ENCODE measurements around the gene OR4C12. TPM values are rescaled to one million over a fixed set of nuclear protein-coding genes. Genes with fewer than 3 reads are reported as not detected.
"Not testable (repeated sequence)": the region's sequence is repeated elsewhere in the genome, so short reads cannot be mapped to it uniquely, and the experiment has no call there.

The OR4C12 gene
- not detected in 2 replicates for total RNA-seq
- long read RNA-seq = 0 reads

- not testable (repeated sequence) for H3K4me1 Mint-ChIP-seq (ENCODE audit: unreplicated experiment); H3K36me3 Mint-ChIP-seq (ENCODE audit: unreplicated experiment); H3K27me3 Mint-ChIP-seq (ENCODE audit: unreplicated experiment); H3K27ac Mint-ChIP-seq (ENCODE audit: unreplicated experiment); H3K4me3 Mint-ChIP-seq (ENCODE audit: unreplicated experiment); DNase-seq (ENCODE audit: extremely low spot score, unreplicated experiment)
- H3K9me3 Mint-ChIP-seq (ENCODE audit: unreplicated experiment) = peaks cover 74% of the 10 kb centered on the region
Measured at GRCh38 chr11:49982435-49982834, at the start of gene OR4C12. Gene OR4C12 (minus strand): TSS chr11:49982535. CDS start chr11:49982501, 34 bp downstream.

GRCh38 chr11:50030193-50030592, 47.9 kb upstream of the OR4C12 start:
- H3K9me3 Mint-ChIP-seq (ENCODE audit: unreplicated experiment) = peaks cover 57% of the 10 kb centered on the region
- no peaks in the 10 kb centered on the region for H3K4me1 Mint-ChIP-seq (ENCODE audit: unreplicated experiment)
- no peak overlapping the region for H3K4me3 Mint-ChIP-seq (ENCODE audit: unreplicated experiment)
- DNase-seq (ENCODE audit: extremely low spot score, unreplicated experiment) = no peak
- H3K36me3 Mint-ChIP-seq (ENCODE audit: unreplicated experiment) = no peaks in the 10 kb centered on the region
- H3K27me3 Mint-ChIP-seq (ENCODE audit: unreplicated experiment) = no peaks in the 10 kb centered on the region
- no peak for TF ChIP-seq CTCF (IDR thresholded peaks at IDR 0.05)
- no peak overlapping the region for H3K27ac Mint-ChIP-seq (ENCODE audit: unreplicated experiment)

GRCh38 chr11:49995565-49995964, 13.2 kb upstream of the OR4C12 start:
- no peak overlapping the region for H3K27ac Mint-ChIP-seq (ENCODE audit: unreplicated experiment)
- no peaks in the 10 kb centered on the region for H3K36me3 Mint-ChIP-seq (ENCODE audit: unreplicated experiment)
- DNase-seq (ENCODE audit: extremely low spot score, unreplicated experiment) = no peak
- no peaks in the 10 kb centered on the region for H3K4me1 Mint-ChIP-seq (ENCODE audit: unreplicated experiment)
- no peak overlapping the region for H3K4me3 Mint-ChIP-seq (ENCODE audit: unreplicated experiment)
- TF ChIP-seq CTCF (IDR thresholded peaks at IDR 0.05) = peak; percentile 16
- peaks cover 38% of the 10 kb centered on the region for H3K9me3 Mint-ChIP-seq (ENCODE audit: unreplicated experiment)
- H3K27me3 Mint-ChIP-seq (ENCODE audit: unreplicated experiment) = no peaks in the 10 kb centered on the region

- H3K27me3 Mint-ChIP-seq (ENCODE audit: unreplicated experiment); H3K4me1 Mint-ChIP-seq (ENCODE audit: unreplicated experiment); H3K36me3 Mint-ChIP-seq (ENCODE audit: unreplicated experiment); H3K27ac Mint-ChIP-seq (ENCODE audit: unreplicated experiment); DNase-seq (ENCODE audit: extremely low spot score, unreplicated experiment); H3K4me3 Mint-ChIP-seq (ENCODE audit: unreplicated experiment): not testable (repeated sequence)
- peaks cover 46% of the 10 kb centered on the region for H3K9me3 Mint-ChIP-seq (ENCODE audit: unreplicated experiment)
Measured at GRCh38 chr11:49973439-49973838, 8.9 kb downstream of the OR4C12 start.

- H3K36me3 Mint-ChIP-seq (ENCODE audit: unreplicated experiment) = no peaks in the 10 kb centered on the region
- H3K9me3 Mint-ChIP-seq (ENCODE audit: unreplicated experiment) = peaks cover 55% of the 10 kb centered on the region
- H3K27ac Mint-ChIP-seq (ENCODE audit: unreplicated experiment) = no peak within 1 kb of the TSS
- no peaks in the 10 kb centered on the region for H3K4me1 Mint-ChIP-seq (ENCODE audit: unreplicated experiment)
- H3K27me3 Mint-ChIP-seq (ENCODE audit: unreplicated experiment) = no peaks in the 10 kb centered on the region
- no peak for TF ChIP-seq CTCF (IDR thresholded peaks at IDR 0.05)
- no peak for DNase-seq (ENCODE audit: extremely low spot score, unreplicated experiment)
- no peak within 1 kb of the TSS for H3K4me3 Mint-ChIP-seq (ENCODE audit: unreplicated experiment)
Measured at GRCh38 chr11:49952091-49952490, 30.2 kb downstream of the OR4C12 start, which contains the start of gene OR4C13. Gene OR4C13 (plus strand): TSS chr11:49952391. CDS start chr11:49952423, 32 bp downstream.

GRCh38 chr11:49948701-49949100, 33.6 kb downstream of the OR4C12 start:
- DNase-seq (ENCODE audit: extremely low spot score, unreplicated experiment); H3K27ac Mint-ChIP-seq (ENCODE audit: unreplicated experiment); H3K4me1 Mint-ChIP-seq (ENCODE audit: unreplicated experiment); H3K4me3 Mint-ChIP-seq (ENCODE audit: unreplicated experiment); H3K36me3 Mint-ChIP-seq (ENCODE audit: unreplicated experiment); H3K27me3 Mint-ChIP-seq (ENCODE audit: unreplicated experiment): not testable (repeated sequence)
- H3K9me3 Mint-ChIP-seq (ENCODE audit: unreplicated experiment) = peaks cover 60% of the 10 kb centered on the region

Other genes starting within 250 kb of the OR4C12 start
- not detected in 2 replicates for gene OR4C13, start 30.1 kb downstream of the OR4C12 start, total RNA-seq
- gene OR4C45, start 50.3 kb upstream of the OR4C12 start, total RNA-seq = not detected in 2 replicates

All from osteocyte (in vitro differentiated cells).